LNCAP (cell line): ENCODE measurements around the gene CXCL17.

Experiments used
- TF ChIP-seq, protein P1 (sequence below): fragments of 450-650 bp; IDR thresholded peaks from 2 replicates; pipeline ENCODE4 v1.5.1; 2017; ENCODE audit warnings: mild to moderate bottlenecking

CXCL17 gene

GRCh38 chr19:42397263-42398166 lies 45.2 kb downstream of the CXCL17 start:
- TF ChIP-seq, protein P1, sequence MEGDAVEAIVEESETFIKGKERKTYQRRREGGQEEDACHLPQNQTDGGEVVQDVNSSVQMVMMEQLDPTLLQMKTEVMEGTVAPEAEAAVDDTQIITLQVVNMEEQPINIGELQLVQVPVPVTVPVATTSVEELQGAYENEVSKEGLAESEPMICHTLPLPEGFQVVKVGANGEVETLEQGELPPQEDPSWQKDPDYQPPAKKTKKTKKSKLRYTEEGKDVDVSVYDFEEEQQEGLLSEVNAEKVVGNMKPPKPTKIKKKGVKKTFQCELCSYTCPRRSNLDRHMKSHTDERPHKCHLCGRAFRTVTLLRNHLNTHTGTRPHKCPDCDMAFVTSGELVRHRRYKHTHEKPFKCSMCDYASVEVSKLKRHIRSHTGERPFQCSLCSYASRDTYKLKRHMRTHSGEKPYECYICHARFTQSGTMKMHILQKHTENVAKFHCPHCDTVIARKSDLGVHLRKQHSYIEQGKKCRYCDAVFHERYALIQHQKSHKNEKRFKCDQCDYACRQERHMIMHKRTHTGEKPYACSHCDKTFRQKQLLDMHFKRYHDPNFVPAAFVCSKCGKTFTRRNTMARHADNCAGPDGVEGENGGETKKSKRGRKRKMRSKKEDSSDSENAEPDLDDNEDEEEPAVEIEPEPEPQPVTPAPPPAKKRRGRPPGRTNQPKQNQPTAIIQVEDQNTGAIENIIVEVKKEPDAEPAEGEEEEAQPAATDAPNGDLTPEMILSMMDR: no peak

GRCh38 chr19:42396381-42397262 lies 46.1 kb downstream of the CXCL17 start:
- TF ChIP-seq, protein P1: no peak

DNA sequence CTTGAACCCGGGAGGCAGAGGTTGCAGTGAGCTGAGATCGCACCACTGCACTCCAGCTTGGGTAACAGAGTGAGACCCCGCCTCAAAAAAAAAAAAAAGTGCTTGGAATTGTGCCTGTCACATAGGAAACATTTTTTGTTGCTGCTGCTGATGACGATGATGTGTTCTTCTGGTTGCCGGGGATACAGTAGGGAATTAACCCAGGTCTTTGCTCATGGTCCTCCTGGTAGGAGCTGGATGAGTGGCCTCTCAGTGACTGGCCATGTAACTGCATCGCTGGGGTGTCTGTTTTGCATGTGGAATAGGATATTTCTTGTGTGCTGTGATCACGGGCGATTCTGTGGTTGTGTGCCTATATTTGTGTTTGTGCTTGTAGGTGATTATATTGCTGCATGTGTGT lies 48.0 kb downstream of the CXCL17 start:
- TF ChIP-seq, protein P1: no peak

DNA sequence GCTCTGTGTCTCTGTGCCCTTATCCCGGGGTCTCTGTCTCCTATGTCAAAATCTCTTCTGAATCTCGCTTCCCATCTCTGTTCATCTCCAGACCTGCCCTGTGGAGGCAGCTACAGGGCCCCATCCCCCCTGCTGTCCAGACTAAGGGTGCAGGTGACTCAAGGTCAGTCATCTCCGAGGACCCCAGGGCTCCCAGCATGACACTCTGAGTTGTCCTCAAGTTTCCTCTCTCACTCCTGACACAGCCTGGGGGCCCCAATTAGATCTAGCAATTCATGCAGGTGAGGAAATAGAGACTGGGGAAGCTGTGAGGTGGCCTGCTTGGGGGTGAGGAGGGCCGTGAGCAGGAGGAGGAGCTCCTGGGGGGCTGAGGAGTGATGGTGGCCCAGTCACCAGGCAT lies 50.6 kb downstream of the CXCL17 start:
- TF ChIP-seq, protein P1: no peak

GRCh38 chr19:42389899-42390298 lies 52.8 kb downstream of the CXCL17 start, which contains the start of gene CNFN:
Gene CNFN, minus strand, starts transcription at chr19:42390297. Its CDS starts 1,260 bp downstream, at chr19:42389037.
- TF ChIP-seq, protein P1: no peak

GRCh38 chr19:42388851-42389489 lies 53.8 kb downstream of the CXCL17 start:
- TF ChIP-seq, protein P1: no peak
